Measurements from ENCODE around the gene XKR7.

Gene XKR7

DNA sequence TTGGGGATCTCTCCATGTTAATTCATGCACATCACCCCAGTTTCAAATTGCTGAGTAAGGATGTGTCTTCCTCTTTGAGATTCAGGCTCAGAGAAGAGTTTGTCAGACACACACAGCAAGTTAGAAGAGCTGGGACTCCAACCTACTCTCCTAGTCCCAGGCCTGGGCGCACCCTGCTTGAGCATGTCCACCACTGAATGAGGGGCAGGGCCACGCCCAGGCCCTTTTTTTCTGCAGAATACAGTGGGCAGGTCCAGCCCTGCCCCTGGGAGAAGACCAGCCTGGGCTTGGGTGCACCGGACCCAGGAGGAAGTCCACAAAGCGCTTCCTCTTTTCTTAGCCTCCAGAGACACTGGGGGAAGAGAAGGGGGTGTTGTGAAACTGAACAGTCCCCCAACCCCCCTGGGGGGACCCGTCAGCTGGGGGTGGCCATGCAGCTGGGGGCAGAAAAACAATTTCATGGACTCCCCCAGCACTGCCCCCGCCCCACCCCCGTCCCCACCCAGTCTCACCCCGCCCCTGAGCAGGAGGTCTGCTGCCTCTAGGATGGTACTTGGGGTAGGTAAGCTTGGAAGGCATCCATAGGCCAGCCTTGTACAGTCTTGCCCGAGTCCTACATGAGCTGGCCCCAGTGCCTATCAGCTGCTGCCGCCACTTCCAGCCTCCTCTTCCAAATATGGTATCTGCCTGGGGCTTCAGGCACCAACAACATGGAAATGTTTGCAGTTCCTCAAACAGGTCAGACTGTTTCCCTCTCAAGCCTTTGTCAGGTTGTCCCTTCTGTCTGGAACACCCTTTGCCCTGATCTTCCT lies 72.4 kb downstream of the XKR7 start:
- no peak for DNase-seq (ENCODE audit: low read depth)

DNA sequence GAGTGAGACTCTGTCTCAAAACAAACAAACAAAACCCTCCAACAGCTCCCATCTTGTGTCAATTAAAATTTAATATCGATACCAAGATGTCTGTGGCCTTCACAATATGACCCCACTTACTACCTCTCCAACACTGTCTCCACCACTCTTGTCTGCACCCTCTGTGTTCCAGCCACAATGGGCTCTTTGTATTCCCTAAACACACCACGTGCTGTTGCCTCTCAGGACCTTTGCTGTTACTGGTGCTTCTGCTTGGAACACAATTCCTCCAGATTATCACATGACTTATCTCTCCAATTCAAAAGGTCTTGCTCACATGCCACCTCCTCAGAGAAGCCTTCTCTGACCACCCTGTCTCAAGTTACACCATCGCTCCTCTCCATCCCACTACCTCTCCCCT lies 78.0 kb downstream of the XKR7 start:
- no peak for DNase-seq (ENCODE audit: low read depth)

DNA sequence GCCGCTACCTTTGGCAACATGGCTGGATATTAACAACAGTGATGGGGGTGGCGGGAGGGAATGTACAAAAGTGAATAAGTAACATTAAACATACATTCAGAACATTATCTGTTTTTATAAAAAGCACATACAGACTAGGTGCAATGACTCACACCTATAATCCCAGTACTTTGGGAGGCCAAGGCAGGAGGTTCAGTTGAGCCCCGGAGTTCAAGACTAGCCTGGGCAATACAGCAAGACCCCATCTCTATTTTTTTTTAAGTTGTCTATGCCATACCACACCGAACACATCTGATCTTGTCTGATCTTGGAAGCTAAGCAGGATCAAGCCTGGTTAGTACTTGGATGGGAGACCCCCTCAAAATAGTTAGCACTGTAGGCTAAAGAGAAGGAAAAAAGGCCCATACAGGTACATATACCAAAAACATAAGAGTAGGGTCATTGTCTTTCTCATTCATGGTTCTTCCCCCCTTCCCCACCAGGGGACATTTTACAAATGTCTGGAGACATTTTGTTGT lies 82.4 kb downstream of the XKR7 start:
- DNase-seq (ENCODE audit: low read depth) = no peak

DNA sequence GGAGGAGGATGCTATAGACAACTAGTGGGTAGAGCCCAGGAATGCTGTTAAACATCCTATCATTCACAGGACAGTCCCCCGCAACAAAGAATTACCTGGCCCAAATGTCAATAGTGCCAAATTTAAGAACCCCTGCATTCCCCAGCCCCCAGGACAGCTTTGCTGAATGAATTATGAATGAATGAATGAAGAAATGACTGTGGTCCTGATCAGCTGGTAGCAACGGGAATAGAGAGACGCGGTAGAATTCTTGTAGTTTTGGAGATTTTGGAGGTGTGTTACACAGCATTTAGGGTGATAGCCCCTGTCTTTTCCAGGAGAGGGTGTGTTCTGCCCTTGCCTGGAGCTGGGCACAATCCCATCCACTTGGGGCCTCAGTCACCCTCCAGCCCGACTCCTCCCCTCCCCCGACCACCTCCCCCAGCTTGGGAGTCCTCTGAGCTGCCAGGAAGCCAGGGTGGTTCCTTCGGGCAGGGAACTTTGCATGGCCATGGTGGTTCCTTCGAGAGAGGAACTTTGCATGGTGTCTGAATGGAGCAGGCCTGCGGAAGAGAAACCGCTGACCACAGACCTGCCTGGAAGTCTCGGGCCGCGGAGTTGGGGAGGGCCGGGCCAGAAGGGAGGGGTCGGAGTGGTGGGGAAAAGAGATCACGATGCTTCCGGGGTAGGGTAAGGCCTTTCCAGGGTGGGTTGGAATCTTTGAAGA lies 83.1 kb downstream of the XKR7 start:
- no peak for DNase-seq (ENCODE audit: low read depth)

DNA sequence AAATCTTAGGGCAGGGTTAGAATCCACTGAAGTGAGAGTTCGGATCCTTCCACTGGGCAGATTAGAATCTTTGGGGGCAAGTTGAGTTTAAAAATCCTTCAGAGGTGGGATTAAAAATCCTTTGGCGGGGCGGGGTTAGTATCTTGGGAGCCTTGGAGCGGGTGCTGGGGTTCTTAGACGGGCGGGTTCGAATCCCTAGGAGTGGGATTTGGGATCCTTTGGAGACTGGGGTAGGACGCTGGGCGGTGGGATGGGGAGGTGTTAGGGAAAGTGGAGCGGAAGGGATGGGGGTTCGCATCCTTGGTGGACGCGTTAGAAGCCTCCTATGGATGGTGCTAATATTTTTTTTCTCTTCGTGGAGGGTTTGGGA lies 83.8 kb downstream of the XKR7 start:
- no peak for DNase-seq (ENCODE audit: low read depth)

DNA sequence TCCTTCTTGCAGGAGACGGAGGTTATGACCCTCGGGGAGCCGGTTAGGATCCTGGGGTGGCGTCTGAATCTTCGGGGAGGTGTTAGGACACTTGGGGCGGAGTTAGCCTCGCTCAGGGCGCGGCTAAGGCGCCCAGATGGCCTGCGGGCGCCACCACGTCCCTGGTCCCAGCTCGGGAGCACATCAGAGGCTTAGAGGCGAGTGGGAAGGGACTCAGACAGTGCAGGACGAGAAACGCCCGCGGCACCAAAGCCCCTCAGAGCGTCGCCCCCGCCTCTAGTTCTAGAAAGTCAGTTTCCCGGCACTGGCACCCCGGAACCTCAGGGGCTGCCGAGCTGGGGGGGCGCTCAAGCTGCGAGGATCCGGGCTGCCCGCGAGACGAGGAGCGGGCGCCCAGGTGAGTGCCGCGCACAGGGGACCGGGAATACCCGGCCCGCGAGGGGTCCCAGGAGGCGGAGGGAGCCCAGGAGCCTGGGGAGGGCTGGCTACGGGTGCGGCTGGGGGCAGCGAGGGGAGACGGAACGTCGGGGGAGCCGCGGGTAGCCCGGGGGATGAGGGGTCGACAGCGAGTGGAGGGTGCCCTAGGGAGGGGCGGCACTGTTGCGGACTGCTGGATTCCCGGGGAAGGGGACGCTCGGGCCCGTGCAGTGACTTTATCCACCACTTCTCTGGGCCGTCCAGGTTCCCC lies 84.3 kb downstream of the XKR7 start, which contains the start of gene HCK:
Gene HCK, plus strand, starts transcription at position 153 of the 688 bp plus-strand sequence.
- no peak for DNase-seq (ENCODE audit: low read depth)

DNA sequence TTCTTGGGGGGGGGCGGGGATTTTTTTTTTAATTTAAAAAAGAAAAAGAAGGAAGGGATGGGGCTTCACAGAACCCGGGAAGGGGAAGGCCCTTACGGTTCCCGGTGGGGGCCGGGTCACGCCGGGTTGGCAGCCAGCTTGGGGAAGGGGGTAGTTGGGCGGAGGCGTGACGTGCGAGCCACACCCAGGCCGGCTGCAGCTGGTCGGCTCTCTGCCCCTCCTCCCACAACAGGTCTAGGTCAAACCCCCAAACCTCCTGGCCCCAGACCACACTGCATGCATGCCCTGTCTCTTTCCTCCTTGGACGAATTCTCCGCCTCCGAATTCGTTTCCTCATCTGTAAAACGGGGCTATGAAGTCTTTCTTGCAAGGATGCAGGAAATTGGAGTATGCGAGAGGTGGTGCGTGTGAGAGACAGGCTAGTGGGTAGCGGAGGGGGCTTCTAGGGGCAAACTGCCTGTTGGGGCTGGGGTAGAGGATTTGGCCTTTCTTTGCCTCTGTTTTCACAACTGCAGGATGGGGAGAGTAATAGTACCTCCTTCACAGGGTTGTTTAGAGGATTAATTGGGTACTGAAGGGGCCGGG lies 84.9 kb downstream of the XKR7 start:
- no peak for DNase-seq (ENCODE audit: low read depth)

All from stimulated activated CD8-positive, alpha-beta memory T cell treated with anti-CD3 and anti-CD28 coated beads, Interleukin-4, amount 100 ng/mL, for 24 hours (primary cell).